GM12878 (cell line): Measurements from ENCODE around the gene NAP1L1. TPM values are rescaled to one million over a fixed set of nuclear protein-coding genes. Genes with fewer than 3 reads are reported as not detected.

ENCODE experiments used
- CBX3 ChIP-seq: fragments of 200-600 bp; sonication (generic); IDR thresholded peaks from 2 replicates; pipeline ENCODE4 v1.6.1; 2016; ENCODE audit warnings: low read depth, borderline replicate concordance
- E4F1 ChIP-seq: fragments of 450-650 bp; IDR thresholded peaks from 2 replicates; pipeline ENCODE4 v1.6.1; 2018; ENCODE audit warnings: borderline replicate concordance, mild to moderate bottlenecking; ENCODE audit not compliant: partially characterized antibody
- ETV6 ChIP-seq, 2 experiments: fragments of 450-650 bp in 1 of 2; IDR thresholded peaks in 1 of 2; conservative IDR thresholded peaks in 1 of 2; 2 replicates each; pipeline ENCODE4 v1.6.1; 2014; ENCODE audit warnings: antibody characterized with exemption in 1 of 2, borderline replicate concordance in 1 of 2, low read depth in 1 of 2, mild to moderate bottlenecking in 1 of 2, moderate library complexity in 1 of 2
- HCFC1 ChIP-seq: fragments of 150-350 bp; IDR thresholded peaks from 2 replicates; pipeline ENCODE4 v1.6.1; 2014; ENCODE audit warnings: low read length
- KAT2A ChIP-seq: conservative IDR thresholded peaks from 2 replicates; pipeline ENCODE4 v1.6.1; 2011; ENCODE audit warnings: low read depth, low read length; ENCODE audit not compliant: control insufficient read depth
- KLF5 ChIP-seq: fragments of 450-650 bp; IDR thresholded peaks from 2 replicates; pipeline ENCODE4 v1.6.1; 2014; ENCODE audit warnings: mild to moderate bottlenecking; ENCODE audit not compliant: partially characterized antibody
- MEF2B ChIP-seq: fragments of 450-650 bp; IDR thresholded peaks from 2 replicates; pipeline ENCODE4 v1.6.1; 2018; ENCODE audit warnings: mild to moderate bottlenecking, moderate library complexity; ENCODE audit not compliant: partially characterized antibody, poor library complexity, severe bottlenecking
- POLR2A ChIP-seq: IDR thresholded peaks from 2 replicates; pipeline ENCODE4 v1.6.1; 2011; ENCODE audit warnings: low read depth, mild to moderate bottlenecking, low read length
- RBBP5 ChIP-seq: fragments of 200-600 bp; sonication (generic); conservative IDR thresholded peaks from 2 replicates; pipeline ENCODE4 v1.6.1; 2016
- RFX5 ChIP-seq: IDR thresholded peaks from 2 replicates; pipeline ENCODE4 v1.6.1; 2011; ENCODE audit warnings: low read depth, low read length, improper control_type of control experiment
- SIN3A ChIP-seq: IDR thresholded peaks from 2 replicates; pipeline ENCODE4 v1.6.1; 2012; ENCODE audit warnings: low read depth, low read length, improper control_type of control experiment
- STAT1 ChIP-seq: fragments of 450-650 bp; conservative IDR thresholded peaks from 2 replicates; pipeline ENCODE4 v1.6.1; 2014; ENCODE audit warnings: antibody characterized with exemption, mild to moderate bottlenecking
- ZBTB40 ChIP-seq: fragments of 450-650 bp; IDR thresholded peaks from 2 replicates; pipeline ENCODE4 v1.6.1; 2016; ENCODE audit warnings: mild to moderate bottlenecking, moderate library complexity, borderline replicate concordance
- polyA plus RNA-seq, 11 experiments: library from polyadenylated mRNA; depleted of rRNA in 4 of 11; unstranded in 6 of 11; stranded (reverse) in 5 of 11; fragments of >200 nt; fragmentation: Nextera tagmentation in 4 of 11; fragmentation: Illumina TruSeq in 1 of 11; extraction: Ambion mirVana in 4 of 11; extraction: Trizol in 1 of 11; gene quantifications; 1 replicate in 1 of 11; 2 replicates in 10 of 11; pipeline versions ENCODE4 v1.2.1 to v1.2.3, GENCODE V29; 2011 to 2016; ENCODE audit warnings: inconsistent platforms in 2 of 11, missing spikeins in 2 of 11, low read depth in 1 of 11
- total RNA-seq, 4 experiments: library from RNA; depleted of rRNA in 3 of 4; stranded (reverse); fragments of >200 nt in 3 of 4; fragmentation: Illumina TruSeq in 1 of 4; extraction: Trizol in 1 of 4; gene quantifications; 2 replicates each; pipeline versions ENCODE4 v1.2.1 to v1.2.3, GENCODE V29; 2013 to 2021
- TF ChIP-seq, protein P1 (sequence below): IDR thresholded peaks from 2 replicates; pipeline ENCODE4 v1.6.1; 2012; ENCODE audit warnings: improper control_type of control experiment, low read depth, low read length; ENCODE audit not compliant: insufficient replicate concordance
- TF ChIP-seq, protein P2 (sequence below): fragments of 450-650 bp; formaldehyde crosslinking; IDR thresholded peaks from 2 replicates; pipeline ENCODE4 v1.5.0; 2022; ENCODE audit warnings: mild to moderate bottlenecking, missing genetic modification characterization

NAP1L1 gene
- total and polyA plus RNA-seq, 10 of the 15 experiments (the other 5 are each of a cell fraction or from before 2014, with no cell fraction given), result 256 to 1,036 (median 536) TPM

GRCh38 chr12:76003355-76003638 lies 81.2 kb downstream of the NAP1L1 start (continued):
- TF ChIP-seq, protein P1, sequence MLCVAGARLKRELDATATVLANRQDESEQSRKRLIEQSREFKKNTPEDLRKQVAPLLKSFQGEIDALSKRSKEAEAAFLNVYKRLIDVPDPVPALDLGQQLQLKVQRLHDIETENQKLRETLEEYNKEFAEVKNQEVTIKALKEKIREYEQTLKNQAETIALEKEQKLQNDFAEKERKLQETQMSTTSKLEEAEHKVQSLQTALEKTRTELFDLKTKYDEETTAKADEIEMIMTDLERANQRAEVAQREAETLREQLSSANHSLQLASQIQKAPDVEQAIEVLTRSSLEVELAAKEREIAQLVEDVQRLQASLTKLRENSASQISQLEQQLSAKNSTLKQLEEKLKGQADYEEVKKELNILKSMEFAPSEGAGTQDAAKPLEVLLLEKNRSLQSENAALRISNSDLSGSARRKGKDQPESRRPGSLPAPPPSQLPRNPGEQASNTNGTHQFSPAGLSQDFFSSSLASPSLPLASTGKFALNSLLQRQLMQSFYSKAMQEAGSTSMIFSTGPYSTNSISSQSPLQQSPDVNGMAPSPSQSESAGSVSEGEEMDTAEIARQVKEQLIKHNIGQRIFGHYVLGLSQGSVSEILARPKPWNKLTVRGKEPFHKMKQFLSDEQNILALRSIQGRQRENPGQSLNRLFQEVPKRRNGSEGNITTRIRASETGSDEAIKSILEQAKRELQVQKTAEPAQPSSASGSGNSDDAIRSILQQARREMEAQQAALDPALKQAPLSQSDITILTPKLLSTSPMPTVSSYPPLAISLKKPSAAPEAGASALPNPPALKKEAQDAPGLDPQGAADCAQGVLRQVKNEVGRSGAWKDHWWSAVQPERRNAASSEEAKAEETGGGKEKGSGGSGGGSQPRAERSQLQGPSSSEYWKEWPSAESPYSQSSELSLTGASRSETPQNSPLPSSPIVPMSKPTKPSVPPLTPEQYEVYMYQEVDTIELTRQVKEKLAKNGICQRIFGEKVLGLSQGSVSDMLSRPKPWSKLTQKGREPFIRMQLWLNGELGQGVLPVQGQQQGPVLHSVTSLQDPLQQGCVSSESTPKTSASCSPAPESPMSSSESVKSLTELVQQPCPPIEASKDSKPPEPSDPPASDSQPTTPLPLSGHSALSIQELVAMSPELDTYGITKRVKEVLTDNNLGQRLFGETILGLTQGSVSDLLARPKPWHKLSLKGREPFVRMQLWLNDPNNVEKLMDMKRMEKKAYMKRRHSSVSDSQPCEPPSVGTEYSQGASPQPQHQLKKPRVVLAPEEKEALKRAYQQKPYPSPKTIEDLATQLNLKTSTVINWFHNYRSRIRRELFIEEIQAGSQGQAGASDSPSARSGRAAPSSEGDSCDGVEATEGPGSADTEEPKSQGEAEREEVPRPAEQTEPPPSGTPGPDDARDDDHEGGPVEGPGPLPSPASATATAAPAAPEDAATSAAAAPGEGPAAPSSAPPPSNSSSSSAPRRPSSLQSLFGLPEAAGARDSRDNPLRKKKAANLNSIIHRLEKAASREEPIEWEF, result no peak
- no peak for TF ChIP-seq STAT1
- TF ChIP-seq, protein P2, sequence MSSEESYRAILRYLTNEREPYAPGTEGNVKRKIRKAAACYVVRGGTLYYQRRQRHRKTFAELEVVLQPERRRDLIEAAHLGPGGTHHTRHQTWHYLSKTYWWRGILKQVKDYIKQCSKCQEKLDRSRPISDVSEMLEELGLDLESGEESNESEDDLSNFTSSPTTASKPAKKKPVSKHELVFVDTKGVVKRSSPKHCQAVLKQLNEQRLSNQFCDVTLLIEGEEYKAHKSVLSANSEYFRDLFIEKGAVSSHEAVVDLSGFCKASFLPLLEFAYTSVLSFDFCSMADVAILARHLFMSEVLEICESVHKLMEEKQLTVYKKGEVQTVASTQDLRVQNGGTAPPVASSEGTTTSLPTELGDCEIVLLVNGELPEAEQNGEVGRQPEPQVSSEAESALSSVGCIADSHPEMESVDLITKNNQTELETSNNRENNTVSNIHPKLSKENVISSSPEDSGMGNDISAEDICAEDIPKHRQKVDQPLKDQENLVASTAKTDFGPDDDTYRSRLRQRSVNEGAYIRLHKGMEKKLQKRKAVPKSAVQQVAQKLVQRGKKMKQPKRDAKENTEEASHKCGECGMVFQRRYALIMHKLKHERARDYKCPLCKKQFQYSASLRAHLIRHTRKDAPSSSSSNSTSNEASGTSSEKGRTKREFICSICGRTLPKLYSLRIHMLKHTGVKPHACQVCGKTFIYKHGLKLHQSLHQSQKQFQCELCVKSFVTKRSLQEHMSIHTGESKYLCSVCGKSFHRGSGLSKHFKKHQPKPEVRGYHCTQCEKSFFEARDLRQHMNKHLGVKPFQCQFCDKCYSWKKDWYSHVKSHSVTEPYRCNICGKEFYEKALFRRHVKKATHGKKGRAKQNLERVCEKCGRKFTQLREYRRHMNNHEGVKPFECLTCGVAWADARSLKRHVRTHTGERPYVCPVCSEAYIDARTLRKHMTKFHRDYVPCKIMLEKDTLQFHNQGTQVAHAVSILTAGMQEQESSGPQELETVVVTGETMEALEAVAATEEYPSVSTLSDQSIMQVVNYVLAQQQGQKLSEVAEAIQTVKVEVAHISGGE (CRISPR knock-in tag), result no peak
- TF ChIP-seq RBBP5, result no peak
- no peak for TF ChIP-seq HCFC1
- no peak for TF ChIP-seq RFX5
- no peak for TF ChIP-seq ZBTB40
- TF ChIP-seq CBX3, result no peak
- TF ChIP-seq ETV6 (conservative IDR thresholded peaks at IDR 0.05 in 1 of 2, IDR thresholded peaks at IDR 0.05 in 1 of 2; ENCODE audit: borderline replicate concordance in 1 of 2, low read depth in 1 of 2), result no peak
- TF ChIP-seq KLF5, result no peak
- no peak for TF ChIP-seq POLR2A
- TF ChIP-seq SIN3A, result no peak
- TF ChIP-seq KAT2A, result no peak
- no peak for TF ChIP-seq MEF2B
- no peak for TF ChIP-seq E4F1
